Middle frontal gyrus (tissue), 1 donor: ENCODE measurements around the gene PIGZ.

ENCODE experiments used
- DNase-seq: peaks from one replicate; pipeline ENCODE4 v3.0.0-alpha.2; 2015; ENCODE audit warnings: low spot score; ENCODE audit errors: extremely low spot score

The PIGZ gene

DNA sequence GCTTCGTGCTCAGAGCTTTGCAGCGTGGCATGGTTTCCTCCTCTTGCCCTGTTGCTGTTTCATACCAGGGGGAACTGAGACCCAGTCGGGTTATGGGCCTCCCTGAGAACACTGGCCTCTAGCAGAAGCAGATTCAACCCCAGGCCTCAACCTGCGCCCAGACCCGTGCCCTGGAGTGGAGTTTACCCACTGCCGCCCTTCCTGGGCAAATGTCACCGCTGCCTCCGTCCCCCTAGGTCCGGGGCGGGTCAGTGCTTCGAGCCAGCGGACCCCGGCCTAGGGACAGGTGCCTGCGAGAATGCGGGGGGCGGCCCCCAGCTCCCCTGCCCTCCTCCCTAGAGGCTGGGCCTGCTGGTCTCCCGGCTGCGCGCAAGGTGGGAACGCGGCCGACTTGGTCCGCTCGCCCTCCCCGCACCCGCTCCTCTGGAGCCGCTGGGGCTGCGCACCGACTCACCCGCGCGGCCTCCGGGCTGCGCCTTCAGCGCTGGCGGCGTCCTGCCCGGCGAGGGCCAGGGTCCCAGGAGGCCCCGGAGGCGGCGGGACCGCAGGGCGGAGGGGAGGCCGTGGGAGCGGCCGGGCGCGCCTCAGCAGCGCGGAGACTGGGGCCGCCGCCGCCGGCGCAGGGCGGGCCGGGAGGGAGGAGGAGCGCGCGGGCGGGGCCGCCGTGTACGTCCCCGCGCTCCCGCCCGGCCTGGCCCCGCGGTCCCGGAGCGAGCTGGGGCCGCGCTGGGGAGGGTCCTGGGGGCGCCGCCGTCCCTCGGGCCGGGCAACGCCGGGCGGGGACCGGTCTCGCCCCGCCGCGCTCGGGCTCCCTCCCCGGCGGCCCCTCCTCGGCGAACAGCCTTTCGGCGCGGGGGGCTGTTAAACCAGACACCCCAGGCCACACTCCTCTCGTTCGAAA lies at the start of gene PIGZ:
TSS of gene PIGZ (minus strand) at position 601 of the 901 bp plus-strand sequence. CDS start 16,802 bp downstream, outside the sequence.
- no peak for DNase-seq

DNA sequence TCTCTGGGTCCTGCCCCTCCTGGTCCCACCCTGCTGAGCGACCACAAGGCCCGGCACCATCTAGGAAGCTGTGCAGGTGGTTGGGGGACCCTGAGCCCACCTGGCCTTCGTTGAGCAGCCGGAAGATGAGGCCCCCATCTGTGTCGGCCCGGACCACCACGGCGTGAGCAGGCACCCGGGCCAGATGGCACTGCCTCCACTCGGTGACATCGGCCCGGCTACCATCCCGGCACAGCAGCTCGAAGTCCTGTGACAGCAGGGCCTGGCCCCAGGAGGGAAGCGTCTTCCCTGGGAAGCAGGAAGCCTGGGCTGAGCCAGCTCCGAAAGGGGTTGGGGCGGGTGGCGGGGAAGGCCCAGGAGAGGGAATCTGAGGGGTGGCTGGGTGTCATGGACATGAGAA lies 48.4 kb upstream of the PIGZ start:
- no peak for DNase-seq

DNA sequence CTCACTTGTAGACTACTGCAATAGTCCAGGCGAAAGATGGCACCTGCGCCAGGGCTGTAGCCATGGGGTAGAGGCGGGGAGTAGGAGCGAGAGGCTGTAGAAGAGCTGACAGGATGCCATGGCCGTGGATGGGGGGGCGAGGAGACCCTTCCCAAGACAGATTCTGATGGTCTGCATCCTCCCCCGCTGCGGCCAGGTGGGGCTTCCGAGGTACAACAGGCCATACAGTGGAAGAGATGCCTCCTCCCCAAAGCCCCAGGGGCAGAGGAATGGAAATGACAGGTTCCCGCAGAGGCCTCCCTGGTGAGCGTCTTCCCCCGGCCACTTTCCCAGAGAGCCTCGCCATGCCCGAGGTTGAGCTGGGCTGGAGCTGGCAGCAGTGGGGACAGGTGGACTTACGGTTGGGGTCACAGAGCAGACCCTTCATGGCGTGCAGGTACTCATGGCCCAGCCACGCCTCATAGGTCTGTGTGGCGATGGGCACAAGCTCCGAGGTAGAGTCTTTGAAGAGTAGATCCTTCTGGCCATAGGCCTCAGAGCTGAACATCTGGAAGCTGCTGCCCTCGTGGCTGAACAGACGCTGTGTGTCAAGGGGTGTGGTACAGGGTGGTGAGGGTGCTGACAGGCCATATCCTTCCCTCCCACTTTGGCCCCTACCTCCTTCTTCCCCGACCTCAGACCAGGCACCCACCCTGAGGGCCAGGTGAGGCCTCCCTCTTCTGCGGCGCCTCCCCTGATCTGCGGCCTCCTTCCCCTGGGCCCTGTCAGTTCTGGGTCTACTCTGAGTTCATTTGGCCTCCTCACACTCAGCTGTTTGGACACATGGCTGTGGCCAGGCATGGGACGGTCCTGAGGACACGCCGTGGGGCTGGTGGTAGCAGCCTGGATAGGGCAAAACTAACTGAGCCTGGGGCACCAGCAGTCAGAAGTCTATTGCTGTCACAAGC lies 47.4 kb upstream of the PIGZ start:
- DNase-seq = no peak

DNA sequence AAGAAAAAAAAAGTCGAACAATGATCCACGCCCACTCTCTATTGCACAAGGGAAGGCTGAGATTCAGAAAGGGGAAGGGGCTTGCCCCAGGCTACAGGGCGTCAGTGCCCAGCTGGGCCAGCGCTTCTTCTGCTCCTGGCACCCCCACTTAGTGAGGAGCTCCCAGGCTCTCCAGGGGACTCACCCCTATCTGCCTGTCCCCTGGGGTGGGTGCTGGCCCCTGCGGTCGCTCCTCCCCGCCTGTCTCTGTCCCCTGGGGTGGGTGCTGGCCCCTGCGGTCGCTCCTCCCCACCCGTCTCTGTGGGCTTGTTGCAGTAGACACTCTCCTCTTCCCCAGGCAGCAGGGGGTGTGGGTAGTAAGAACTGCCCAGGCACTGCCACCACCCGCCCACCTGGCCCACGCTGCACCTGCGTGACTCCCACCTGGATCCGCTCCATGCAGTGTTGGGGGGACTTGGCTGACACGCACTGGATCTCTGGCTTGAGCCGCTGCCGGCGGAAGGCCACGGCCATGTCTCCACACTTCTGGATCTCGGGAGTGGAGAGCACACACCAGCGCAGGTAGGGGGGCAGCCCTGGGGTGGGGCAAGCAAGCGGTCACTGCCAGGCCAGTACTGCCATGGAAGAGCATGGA lies 46.4 kb upstream of the PIGZ start:
- DNase-seq = no peak

- no peak for DNase-seq
Measured at GRCh38 chr3:197014024-197014423, 45.4 kb upstream of the PIGZ start.

GRCh38 chr3:197012540-197012883 lies 43.9 kb upstream of the PIGZ start:
- DNase-seq = no peak

GRCh38 chr3:197011780-197012539 lies 43.3 kb upstream of the PIGZ start:
- DNase-seq = no peak

DNA sequence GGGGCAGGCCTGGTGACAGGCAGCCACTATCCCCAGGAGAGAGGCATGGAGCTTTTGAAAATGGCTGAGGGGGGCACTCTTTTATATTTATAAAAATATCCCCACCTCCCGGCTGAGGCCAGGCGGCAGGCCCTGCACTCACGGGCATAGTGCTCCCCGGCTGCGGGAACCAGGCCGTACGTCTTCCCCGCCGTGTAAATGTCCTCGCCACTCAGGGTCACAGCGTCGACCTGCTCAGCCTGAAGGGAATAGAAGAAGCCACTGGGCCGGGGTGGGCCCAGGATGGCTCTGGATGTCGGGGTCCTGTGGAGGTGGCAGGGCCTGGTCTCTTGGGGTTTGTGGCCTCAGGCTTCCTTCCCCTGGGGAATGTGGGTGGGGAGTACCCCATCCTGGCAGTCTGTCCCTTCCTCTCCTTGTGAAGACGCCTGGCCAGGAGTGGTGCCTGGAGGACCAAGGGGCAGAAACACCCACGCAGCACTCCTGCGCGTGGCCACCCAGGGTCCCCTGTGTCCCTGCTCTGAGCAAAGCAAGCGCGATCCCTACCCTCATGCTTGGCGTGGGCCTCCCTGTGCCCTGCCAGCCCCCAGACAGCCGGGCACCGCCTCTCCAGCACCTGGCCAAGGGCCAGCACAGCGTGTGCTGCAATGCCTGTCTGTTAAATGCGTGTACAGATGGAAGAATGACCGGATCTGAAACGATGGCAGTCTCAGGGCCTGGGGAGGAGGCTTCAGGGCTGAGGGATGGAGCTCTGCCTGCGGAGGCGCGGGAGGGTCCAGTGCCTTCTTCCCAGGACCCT lies 42.1 kb upstream of the PIGZ start:
- no peak for DNase-seq

DNA sequence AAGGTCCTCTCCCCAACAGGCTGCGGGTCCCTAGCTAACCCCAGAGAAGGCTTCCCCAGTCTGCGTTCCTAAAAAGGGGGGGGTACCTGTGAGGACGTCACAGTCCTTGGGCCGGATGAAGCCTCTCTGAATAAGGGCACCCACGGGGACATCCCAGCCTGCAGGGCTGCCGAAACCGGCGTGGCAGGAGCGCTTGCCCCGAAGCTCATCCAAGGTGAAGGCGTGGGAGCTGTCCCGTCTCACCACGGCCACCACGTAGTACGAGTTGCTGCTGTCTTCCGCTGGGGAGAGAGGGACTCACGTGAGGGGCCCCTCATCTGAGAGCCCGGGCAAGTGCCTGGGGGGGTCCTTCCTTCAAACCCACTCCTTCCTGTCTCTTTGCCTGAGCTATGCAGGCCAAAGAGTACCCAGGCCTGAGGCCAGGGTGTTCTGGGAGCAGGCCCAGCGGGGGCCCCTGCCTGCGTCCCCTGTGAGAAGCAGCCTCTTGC lies 40.9 kb upstream of the PIGZ start:
- no peak for DNase-seq

- DNase-seq = no peak
Measured at GRCh38 chr3:197008436-197009209, 40.0 kb upstream of the PIGZ start.

DNA sequence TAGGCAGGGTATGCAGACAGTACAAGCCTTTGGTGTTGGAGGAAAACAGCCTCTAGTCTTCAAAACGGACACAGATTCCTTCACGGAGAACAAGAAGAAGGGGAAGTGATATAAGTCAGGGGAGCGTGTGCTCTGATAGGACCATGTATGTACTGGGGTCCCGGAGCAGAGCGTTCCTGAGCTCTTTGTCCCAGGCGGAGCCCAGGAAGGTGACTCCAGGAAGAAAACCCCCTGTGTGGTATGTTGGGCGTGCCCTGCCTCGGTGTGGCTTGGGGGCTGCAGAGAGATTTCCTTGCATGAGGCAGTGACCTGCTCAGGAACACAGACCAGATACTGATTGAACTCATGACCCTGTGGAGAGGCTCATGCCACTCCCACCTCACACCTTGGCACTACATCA lies 39.3 kb upstream of the PIGZ start:
- DNase-seq = no peak

- no peak for DNase-seq
Measured at GRCh38 chr3:197007296-197007940, 38.8 kb upstream of the PIGZ start.

GRCh38 chr3:197006860-197007259 lies 38.2 kb upstream of the PIGZ start:
- DNase-seq = no peak

GRCh38 chr3:197006446-197006845 lies 37.8 kb upstream of the PIGZ start:
- no peak for DNase-seq

DNA sequence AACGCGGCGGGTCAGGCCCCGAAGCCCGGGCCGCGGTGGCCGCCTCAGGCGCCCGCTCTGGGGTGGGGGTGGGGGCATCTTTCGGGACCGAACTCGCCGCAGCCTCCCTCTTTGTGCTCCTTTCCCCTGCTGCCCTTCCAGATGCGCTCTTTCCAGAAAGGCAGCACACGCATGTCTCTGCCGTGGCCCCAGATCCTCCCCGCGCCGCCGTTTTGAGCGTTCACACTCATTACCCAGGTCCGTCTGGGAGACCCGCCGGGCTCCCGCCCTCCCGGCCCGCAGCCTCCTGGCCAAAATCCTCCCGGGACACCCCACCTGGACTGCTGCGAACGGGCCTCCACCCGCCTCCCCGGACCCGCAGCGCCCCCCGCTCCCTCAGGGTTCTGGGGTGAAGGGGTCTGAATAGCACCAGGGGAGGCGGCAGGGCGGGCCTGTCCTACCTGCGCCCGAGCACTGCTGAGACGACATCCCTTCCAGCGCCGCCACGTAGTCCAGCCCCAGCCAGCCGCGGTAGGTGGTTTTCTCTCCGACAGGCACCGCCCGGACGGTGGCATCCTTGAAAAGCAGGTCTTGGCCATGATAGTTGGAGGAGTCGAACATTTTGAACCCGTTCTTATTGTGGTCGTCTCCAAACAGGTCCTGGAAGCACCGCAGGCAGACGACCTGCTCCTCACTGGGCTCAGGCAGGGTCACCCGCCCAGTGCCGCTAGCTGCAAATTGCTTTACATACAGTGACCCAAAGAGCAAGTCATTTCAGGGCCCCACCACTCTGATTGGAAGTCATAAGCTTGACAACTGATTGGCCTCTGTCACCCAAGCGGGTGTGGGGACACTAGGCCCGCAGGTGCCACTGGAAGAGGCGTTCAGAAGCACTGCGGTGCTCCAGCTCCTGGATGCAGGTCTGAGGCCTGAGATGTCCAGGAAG lies 35.1 kb upstream of the PIGZ start:
- DNase-seq = no peak

DNA sequence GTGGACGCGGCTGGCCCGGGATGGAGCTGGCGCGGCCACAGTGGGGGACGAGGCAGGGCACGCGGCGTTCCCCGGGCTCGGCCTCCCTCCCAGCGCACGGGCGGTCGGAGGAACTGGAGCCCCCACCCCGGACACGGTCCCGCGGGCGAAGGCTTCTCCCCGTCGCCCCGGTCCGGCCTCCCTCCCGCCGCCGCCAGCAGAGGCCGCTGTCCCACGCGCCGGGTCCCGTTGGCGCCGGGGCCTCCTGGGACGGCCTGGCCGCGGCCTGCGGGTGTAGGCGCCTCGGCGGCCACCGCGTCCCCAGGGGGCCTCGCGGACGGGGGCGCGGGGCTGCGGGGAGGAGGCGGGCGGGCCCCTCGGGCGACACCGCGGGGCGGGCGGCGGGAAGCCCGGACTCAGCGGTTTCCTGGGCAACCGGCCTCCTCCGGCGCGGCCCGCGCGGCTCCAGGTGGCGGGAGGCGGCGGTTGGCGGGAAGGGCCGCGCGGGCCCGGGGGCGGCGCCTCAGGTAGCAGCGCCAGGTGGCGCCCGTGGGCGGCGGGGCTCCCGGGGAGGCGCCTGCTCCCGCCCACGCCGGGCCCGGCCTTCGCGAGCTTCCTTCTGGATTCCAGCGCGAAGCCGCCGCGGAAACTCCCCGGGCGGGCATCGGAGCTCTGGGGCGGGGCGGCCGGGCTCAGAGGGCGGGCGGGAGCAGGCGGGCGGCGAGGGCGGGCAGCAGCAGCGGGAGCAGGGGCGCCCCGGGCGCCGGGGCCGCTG lies 34.2 kb upstream of the PIGZ start:
- peak; percentile 36 for DNase-seq
